Prostate gland (tissue), 2 donors: Measurements from ENCODE around the gene FAM3A. TPM values are rescaled to one million over a fixed set of nuclear protein-coding genes. Genes with fewer than 3 reads are reported as not detected.

Source experiments
- DNase-seq: peaks from one replicate; pipeline ENCODE4 v3.0.0-alpha.2; 2019; ENCODE audit warnings: low spot score
- H3K27ac ChIP-seq, 2 donors: fragments of 200-600 bp; sonication (generic); 2 replicates each; pipeline ENCODE4 v1.5.1; 2017 to 2019
- H3K27me3 ChIP-seq: fragments of 200-600 bp; sonication (generic); replicated peaks from 2 replicates; pipeline ENCODE4 v1.5.1; 2019; ENCODE audit not compliant: insufficient read depth
- H3K36me3 ChIP-seq, 2 donors: fragments of 200-600 bp; sonication (generic); 1 replicate in 1 of 2; 2 replicates in 1 of 2; pipeline versions ENCODE4 v1.5.1 to v1.8.1; 2017 to 2019
- H3K4me1 ChIP-seq: fragments of 200-600 bp; sonication (generic); replicated peaks from 2 replicates; pipeline ENCODE4 v1.5.1; 2019
- H3K4me3 ChIP-seq, 2 donors: fragments of 200-600 bp; sonication (generic); 2 replicates each; pipeline ENCODE4 v1.5.1; 2017 to 2019
- H3K9me3 ChIP-seq: fragments of 200-600 bp; sonication (generic); 2 replicates; pipeline ENCODE4 v1.5.1; 2017
- CTCF ChIP-seq, 4 experiments: fragments of 200-600 bp in 2 of 4; fragments of 450-650 bp in 2 of 4; sonication (generic) in 2 of 4; IDR thresholded peaks; 1 replicate in 3 of 4; 2 replicates in 1 of 4; pipeline ENCODE4 v1.5.1; 2016 to 2019; ENCODE audit warnings: antibody characterized with exemption in 4 of 4, mild to moderate bottlenecking in 2 of 4, moderate library complexity in 2 of 4
- POLR2A ChIP-seq: fragments of 450-650 bp; IDR thresholded peaks from one replicate; pipeline ENCODE4 v1.6.1; 2016; ENCODE audit warnings: antibody characterized with exemption, mild to moderate bottlenecking
- POLR2AphosphoS5 ChIP-seq: sonication (generic); formaldehyde crosslinking; IDR thresholded peaks from one replicate; pipeline ENCODE4 v1.6.1; 2017; ENCODE audit warnings: antibody characterized with exemption
- WGBS: methylation state at CpG from one replicate; pipeline ENCODE4 v1.1.5; 2018; 5-methylcytosine and 5-hydroxymethylcytosine counted together
- intact Hi-C: fragments of 100-400 bp; cut with DNase I; formaldehyde crosslinking; loops from one replicate; pipeline ENCODE4 v1.14.2; 2022
- total RNA-seq, 2 donors: library from RNA; depleted of rRNA; stranded (reverse); fragments of >200 nt; gene quantifications; one replicate each; pipeline ENCODE4 v1.1.0, GENCODE V29; 2016

Gene FAM3A
- total RNA-seq, 2 donors from 2014 or later, result 52.0 to 72.7 TPM

- H3K9me3 ChIP-seq, result no peaks in the 10 kb centered on the region
- no peaks in the 10 kb centered on the region for H3K27me3 ChIP-seq
- no peaks in the 10 kb centered on the region for H3K4me1 ChIP-seq
- DNase-seq, result no peak
- WGBS, result 67% methylated on average over 3 of the region's 11 CpGs
- intact Hi-C loops, result loop anchor here (5.0 kb wide), 1 partner anchor 133 kb away; the partner anchor contains the start of gene RPL10
- H3K36me3 ChIP-seq, result no peaks in the 10 kb centered on the region
- H3K4me3 ChIP-seq, result no peak overlapping the region
- no peak for TF ChIP-seq POLR2A
- no peak for TF ChIP-seq CTCF (IDR thresholded peaks at IDR 0.05)
- TF ChIP-seq POLR2AphosphoS5, result no peak
- H3K27ac ChIP-seq, result no peak overlapping the region
These were observed 14.3 kb upstream of the FAM3A start for GRCh38 chrX:154530286-154530685.

DNA sequence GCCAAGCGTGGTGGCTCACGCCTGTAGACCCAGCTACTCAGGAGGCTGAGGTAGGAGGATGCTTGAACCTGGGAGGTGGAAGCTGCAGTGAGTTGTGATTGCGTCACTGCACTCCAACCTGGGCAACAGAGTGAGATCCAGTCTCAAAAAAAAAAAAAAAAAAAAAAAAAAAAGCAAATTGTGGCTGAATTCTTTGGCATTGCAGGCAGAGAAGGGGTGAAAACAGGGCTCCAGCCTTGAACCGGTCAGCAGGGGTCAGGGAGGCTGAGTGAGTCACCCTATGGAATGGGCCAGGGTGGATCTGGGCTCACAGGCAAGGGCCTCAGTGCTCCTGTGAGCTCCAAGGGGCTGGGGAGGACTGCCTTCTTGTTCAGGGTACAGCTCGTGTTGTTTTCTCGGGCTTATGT, 13.2 kb upstream of the FAM3A start:
- no peaks in the 10 kb centered on the region for H3K36me3 ChIP-seq
- no peaks in the 10 kb centered on the region for H3K4me1 ChIP-seq
- no peak overlapping the region for H3K4me3 ChIP-seq
- TF ChIP-seq POLR2A, result no peak
- TF ChIP-seq CTCF (IDR thresholded peaks at IDR 0.05), result no peak
- TF ChIP-seq POLR2AphosphoS5, result no peak
- 84% methylated on average over 5 of the region's 6 CpGs for WGBS
- intact Hi-C loops, result loop anchor here (5.0 kb wide), 1 partner anchor 37 kb away; the partner anchor contains the start of gene SLC10A3
- no peaks in the 10 kb centered on the region for H3K27me3 ChIP-seq
- no peak overlapping the region for H3K27ac ChIP-seq
- H3K9me3 ChIP-seq, result no peaks in the 10 kb centered on the region
- no peak for DNase-seq

DNA sequence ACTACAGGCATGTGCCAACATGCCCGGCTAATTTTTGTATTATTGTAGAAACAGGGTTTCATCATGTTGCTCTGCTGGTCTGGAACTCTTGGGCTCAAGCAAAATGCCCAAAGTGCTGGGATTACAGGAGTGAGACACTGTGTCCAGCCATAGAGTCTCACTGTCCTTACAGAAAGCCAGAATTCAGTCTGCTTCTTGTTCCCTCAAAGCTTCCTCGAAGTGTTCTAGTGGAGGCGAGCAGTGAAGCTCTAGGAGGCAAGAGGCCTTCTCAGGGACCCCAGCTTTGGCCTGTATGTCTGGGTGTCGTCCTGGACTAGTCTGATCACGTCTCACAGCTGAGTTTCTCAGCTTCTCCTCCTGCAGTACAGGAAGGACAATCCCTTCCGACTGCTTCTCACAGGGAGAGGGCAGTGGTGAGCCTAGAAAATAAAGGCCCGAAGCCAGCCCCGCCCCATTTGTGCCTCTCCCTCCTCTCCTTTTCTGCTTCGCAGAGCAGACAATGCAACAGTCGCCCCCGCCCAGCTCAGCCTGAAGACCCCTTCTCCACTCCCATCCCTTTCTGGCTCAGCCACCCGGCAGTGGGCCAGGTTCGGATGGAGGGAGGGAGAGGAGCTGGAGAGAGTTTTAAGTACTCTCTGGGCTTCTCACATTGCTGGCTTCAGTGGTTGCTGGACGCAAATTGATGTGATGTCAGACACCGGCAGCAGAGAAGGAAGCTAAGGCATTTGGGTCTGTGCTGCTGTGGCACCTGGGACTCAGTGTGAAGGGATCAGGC, 11.1 kb upstream of the FAM3A start:
- no peak overlapping the region for H3K4me3 ChIP-seq
- intact Hi-C loops, result loop anchor here (1.0 to 5.0 kb wide), 2 partner anchors 35 to 116 kb away; partner anchors contain the start of genes SLC10A3 and TAFAZZIN

DNA sequence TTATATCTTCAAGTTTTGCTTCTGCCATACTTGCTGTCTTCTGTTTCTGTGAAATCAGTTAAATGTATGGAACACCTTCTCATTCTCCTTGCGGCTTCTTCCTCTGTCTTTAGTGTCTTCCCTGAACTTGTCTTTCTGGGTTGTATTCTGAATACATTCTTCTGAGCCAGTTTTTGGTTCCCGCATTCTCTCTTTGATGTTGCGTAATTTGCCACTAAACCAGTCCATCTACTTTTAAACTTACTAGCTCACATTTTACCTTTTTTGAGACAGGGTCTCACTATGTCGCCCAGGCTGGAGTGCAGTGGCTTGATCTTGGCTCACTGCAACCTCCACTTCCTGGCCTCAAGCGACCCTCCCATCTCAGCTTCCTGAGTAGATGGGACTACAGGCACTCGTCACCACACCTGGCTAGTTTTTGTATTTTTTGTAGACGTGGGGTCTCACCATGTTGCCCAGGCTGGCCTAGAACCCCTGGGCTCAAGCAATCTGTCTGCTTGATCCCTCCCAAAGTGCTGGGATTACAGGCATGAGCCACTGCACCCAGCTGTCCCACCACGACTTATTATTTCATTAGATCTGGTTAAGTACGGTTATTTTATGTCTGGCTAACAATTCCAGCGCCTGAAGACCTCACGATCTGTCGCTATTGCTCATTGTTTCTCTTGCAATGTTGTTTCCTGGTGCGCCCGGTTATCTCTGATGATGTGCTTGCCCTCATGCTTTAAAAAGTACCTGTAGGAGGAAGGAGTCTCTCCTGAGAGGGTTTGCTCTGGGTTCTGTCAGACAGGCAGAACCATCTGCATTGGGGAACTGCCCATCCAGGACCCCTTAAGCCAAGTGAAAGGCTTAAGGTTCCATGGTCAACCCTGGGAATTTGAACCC, 9.8 kb upstream of the FAM3A start:
- peak overlapping the region; percentile 30 to 74 for H3K27ac ChIP-seq
- H3K4me3 ChIP-seq, result no peak overlapping the region
- no peaks in the 10 kb centered on the region for H3K9me3 ChIP-seq
- H3K27me3 ChIP-seq, result no peaks in the 10 kb centered on the region
- H3K36me3 ChIP-seq, result no peaks in the 10 kb centered on the region
- WGBS, result 63% methylated on average over 14 of the region's 14 CpGs
- intact Hi-C loops, result loop anchor here (5.0 kb wide), 1 partner anchor 34 kb away; the partner anchor contains the start of gene SLC10A3
- TF ChIP-seq CTCF (IDR thresholded peaks at IDR 0.05) (no peak), POLR2AphosphoS5 (peak; percentile 50)
- peak; percentile 29 for DNase-seq
- H3K4me1 ChIP-seq, result no peaks in the 10 kb centered on the region

More for the DNA sequence above, 11.1 kb upstream of the FAM3A start:
- Histone ChIP-seq H3K27ac (peak overlapping the region; percentile 74 to 77), H3K4me1 (no peaks in the 10 kb centered on the region), H3K27me3 (no peaks in the 10 kb centered on the region), H3K36me3 (no peaks in the 10 kb centered on the region), H3K9me3 (no peaks in the 10 kb centered on the region)
- WGBS, result 1% methylated on average over 9 of the region's 15 CpGs
- peak; percentile 72 for DNase-seq
- TF ChIP-seq CTCF (IDR thresholded peaks at IDR 0.05) (peak in 3 of 4 experiments; percentile 32 to 61 (median 60)), POLR2AphosphoS5 (peak; percentile 55), POLR2A (peak; percentile 8)
